Activated naive CD8-positive, alpha-beta T cell treated with anti-CD3 and anti-CD28 coated beads for 36 hours (primary cell): ENCODE data around the gene NRXN2. TPM values are rescaled to one million over a fixed set of nuclear protein-coding genes. Genes with fewer than 3 reads are reported as not detected.

Source experiments
- DNase-seq: peaks from one replicate; pipeline ENCODE4 v3.0.0; 2021
- H3K27ac Mint-ChIP-seq: one replicate; pipeline ENCODE4 v1.8.0; 2022; ENCODE audit warnings: mild to moderate bottlenecking, moderate library complexity, mixed read lengths
- H3K27me3 Mint-ChIP-seq: one replicate; pipeline ENCODE4 v1.8.0; 2022; ENCODE audit warnings: mild to moderate bottlenecking, mixed read lengths
- H3K36me3 Mint-ChIP-seq: one replicate; pipeline ENCODE4 v1.8.0; 2021; ENCODE audit warnings: mild to moderate bottlenecking, mixed read lengths
- H3K4me1 Mint-ChIP-seq: one replicate; pipeline ENCODE4 v1.8.0; 2021; ENCODE audit warnings: mixed read lengths
- H3K4me3 Mint-ChIP-seq: one replicate; pipeline ENCODE4 v1.8.0; 2022; ENCODE audit warnings: mild to moderate bottlenecking, moderate library complexity, mixed read lengths
- H3K9me3 Mint-ChIP-seq: one replicate; pipeline ENCODE4 v1.8.0; 2022; ENCODE audit warnings: mixed read lengths
- total RNA-seq, 2 experiments: library from RNA; stranded (reverse); gene quantifications; one replicate each; pipeline ENCODE4 v1.2.3, GENCODE V29; 2021

The NRXN2 gene
- total RNA-seq, 2 experiments from 2014 or later: 0.20 to 0.58 TPM

GRCh38 chr11:64753019-64753379 is 30.0 kb upstream of the NRXN2 start:
- Mint-ChIP-seq H3K9me3 (no peaks in the 10 kb centered on the region), H3K36me3 (peaks cover 7% of the 10 kb centered on the region), H3K4me1 (peaks cover 4% of the 10 kb centered on the region), H3K4me3 (no peak overlapping the region), H3K27ac (no peak overlapping the region), H3K27me3 (no peaks in the 10 kb centered on the region)
- no peak for DNase-seq

- Mint-ChIP-seq H3K36me3 (peaks cover 7% of the 10 kb centered on the region), H3K27me3 (no peaks in the 10 kb centered on the region), H3K27ac (no peak overlapping the region), H3K4me1 (peaks cover 4% of the 10 kb centered on the region), H3K9me3 (no peaks in the 10 kb centered on the region), H3K4me3 (no peak overlapping the region)
- DNase-seq: no peak
Measured at GRCh38 chr11:64752175-64752970, 29.4 kb upstream of the NRXN2 start.

- Mint-ChIP-seq H3K9me3 (no peaks in the 10 kb centered on the region), H3K27me3 (no peaks in the 10 kb centered on the region), H3K4me1 (peaks cover 4% of the 10 kb centered on the region), H3K4me3 (no peak overlapping the region), H3K27ac (no peak overlapping the region), H3K36me3 (peaks cover 7% of the 10 kb centered on the region)
- DNase-seq: no peak
Measured at GRCh38 chr11:64751580-64751979, 28.6 kb upstream of the NRXN2 start.

- Mint-ChIP-seq H3K36me3 (peaks cover 7% of the 10 kb centered on the region), H3K4me1 (peaks cover 4% of the 10 kb centered on the region), H3K27ac (no peak overlapping the region), H3K9me3 (no peaks in the 10 kb centered on the region), H3K4me3 (no peak overlapping the region), H3K27me3 (no peaks in the 10 kb centered on the region)
- no peak for DNase-seq
Measured at GRCh38 chr11:64751136-64751535, 28.1 kb upstream of the NRXN2 start.

- H3K9me3 Mint-ChIP-seq: no peaks in the 10 kb centered on the region
- H3K36me3 Mint-ChIP-seq: peaks cover 7% of the 10 kb centered on the region
- no peak overlapping the region for H3K27ac Mint-ChIP-seq
- peaks cover 6% of the 10 kb centered on the region for H3K4me1 Mint-ChIP-seq
- H3K27me3 Mint-ChIP-seq: no peaks in the 10 kb centered on the region
- no peak overlapping the region for H3K4me3 Mint-ChIP-seq
- DNase-seq: no peak
Measured at GRCh38 chr11:64750361-64751054, 27.5 kb upstream of the NRXN2 start.

GRCh38 chr11:64747961-64748665 is 25.1 kb upstream of the NRXN2 start:
- no peak for DNase-seq
- Mint-ChIP-seq H3K4me3 (no peak overlapping the region), H3K27ac (no peak overlapping the region)

GRCh38 chr11:64746486-64746885 is 23.5 kb upstream of the NRXN2 start:
- Mint-ChIP-seq H3K4me1 (peaks cover 21% of the 10 kb centered on the region), H3K4me3 (no peak overlapping the region), H3K9me3 (no peaks in the 10 kb centered on the region), H3K27me3 (peaks cover 7% of the 10 kb centered on the region), H3K27ac (no peak overlapping the region), H3K36me3 (peaks cover 3% of the 10 kb centered on the region)
- no peak for DNase-seq

More at GRCh38 chr11:64747961-64748665, 25.1 kb upstream of the NRXN2 start:
- Mint-ChIP-seq H3K4me1 (peaks cover 18% of the 10 kb centered on the region), H3K36me3 (peaks cover 6% of the 10 kb centered on the region), H3K9me3 (no peaks in the 10 kb centered on the region), H3K27me3 (peaks cover 7% of the 10 kb centered on the region)

- peaks cover 21% of the 10 kb centered on the region for H3K4me1 Mint-ChIP-seq
- H3K27me3 Mint-ChIP-seq: peaks cover 7% of the 10 kb centered on the region
- peak overlapping the region; percentile 69 for H3K27ac Mint-ChIP-seq
- DNase-seq: peak; percentile 77
- H3K36me3 Mint-ChIP-seq: peaks cover 3% of the 10 kb centered on the region
- H3K4me3 Mint-ChIP-seq: peak overlapping the region; percentile 73
- no peaks in the 10 kb centered on the region for H3K9me3 Mint-ChIP-seq
Measured at GRCh38 chr11:64745521-64746328, 22.7 kb upstream of the NRXN2 start.

GRCh38 chr11:64745189-64745520 is 22.2 kb upstream of the NRXN2 start:
- Mint-ChIP-seq H3K27me3 (peaks cover 7% of the 10 kb centered on the region), H3K4me1 (peaks cover 20% of the 10 kb centered on the region), H3K27ac (peak overlapping the region; percentile 69), H3K4me3 (peak overlapping the region; percentile 73), H3K9me3 (no peaks in the 10 kb centered on the region), H3K36me3 (peaks cover 1% of the 10 kb centered on the region)
- DNase-seq: peak; percentile 63

GRCh38 chr11:64744544-64745188 is 21.7 kb upstream of the NRXN2 start:
- Mint-ChIP-seq H3K36me3 (no peaks in the 10 kb centered on the region), H3K4me1 (peaks cover 22% of the 10 kb centered on the region), H3K27me3 (peaks cover 7% of the 10 kb centered on the region), H3K4me3 (peak overlapping the region; percentile 83), H3K9me3 (no peaks in the 10 kb centered on the region), H3K27ac (no peak overlapping the region)
- peak; percentile 49 for DNase-seq

GRCh38 chr11:64743591-64744543 is 20.9 kb upstream of the NRXN2 start, which contains the start of gene RASGRP2:
Gene RASGRP2 (minus strand): TSS chr11:64744142. CDS start chr11:64742866, 1,276 bp downstream.
- Mint-ChIP-seq H3K4me1 (peaks cover 22% of the 10 kb centered on the region), H3K9me3 (no peaks in the 10 kb centered on the region), H3K27me3 (peaks cover 7% of the 10 kb centered on the region), H3K4me3 (peak within 1 kb of the TSS; percentile 83), H3K36me3 (no peaks in the 10 kb centered on the region), H3K27ac (peak within 1 kb of the TSS; percentile 49)
- peak; percentile 81 for DNase-seq

GRCh38 chr11:64742889-64743590 is 20.0 kb upstream of the NRXN2 start:
- peak; percentile 83 for DNase-seq
- Mint-ChIP-seq H3K36me3 (no peaks in the 10 kb centered on the region), H3K9me3 (no peaks in the 10 kb centered on the region), H3K27me3 (peaks cover 7% of the 10 kb centered on the region), H3K4me3 (no peak overlapping the region), H3K27ac (no peak overlapping the region), H3K4me1 (peaks cover 22% of the 10 kb centered on the region)
